ENCODE data around the gene DLGAP4. TPM values are rescaled to one million over a fixed set of nuclear protein-coding genes. Genes with fewer than 3 reads are reported as not detected.

The DLGAP4 gene
- polyA plus RNA-seq, 1 of the 3 experiments (the other 2 are of a cell fraction): 31.2 TPM

- TF ChIP-seq IRF3 (IDR thresholded peaks at IDR 0.05; ENCODE audit: low read depth, low read length) (no peak), JUND (IDR thresholded peaks at IDR 0.05) (no peak), USF1 (IDR thresholded peaks at IDR 0.05; ENCODE audit: borderline replicate concordance, low read depth) (no peak), SIN3A (IDR thresholded peaks at IDR 0.05; ENCODE audit: borderline replicate concordance, low read depth, low read length) (no peak), RXRA (IDR thresholded peaks at IDR 0.05; ENCODE audit: borderline replicate concordance, low read depth) (no peak), RFX5 (IDR thresholded peaks at IDR 0.05; ENCODE audit: low read length) (no peak)
Observed at GRCh38 chr20:36471885-36472636, 165.9 kb downstream of the DLGAP4 start (continued).

GRCh38 chr20:36472637-36473090, 166.5 kb downstream of the DLGAP4 start:
- peaks cover 100% of the 10 kb centered on the region for H3K79me2 ChIP-seq (ENCODE audit: insufficient read depth)
- 79% methylated on average over 1 of the region's 6 CpGs for WGBS (ENCODE audit: low lambda C conversion rate)
- peaks cover 100% of the 10 kb centered on the region for H4K20me1 ChIP-seq (ENCODE audit: insufficient read depth)
- H3F3A ChIP-seq (replicated peaks; ENCODE audit: insufficient read depth): peaks cover 20% of the 10 kb centered on the region
- H3K27ac ChIP-seq (ENCODE audit: low read depth in 2 of 2, low read length in 1 of 2): peak overlapping the region in 1 of 2 experiments; percentile 46; a peak in 3 of 4 replicates
- TF ChIP-seq RXRA (IDR thresholded peaks at IDR 0.05; ENCODE audit: borderline replicate concordance, low read depth): no peak
- TF ChIP-seq USF1 (IDR thresholded peaks at IDR 0.05; ENCODE audit: borderline replicate concordance, low read depth): no peak
- TF ChIP-seq MEF2A (IDR thresholded peaks at IDR 0.05; ENCODE audit: borderline replicate concordance, low read depth): no peak
- no peak for TF ChIP-seq TEAD4 (IDR thresholded peaks at IDR 0.05; ENCODE audit: borderline replicate concordance, insufficient read depth)
- no peak for TF ChIP-seq NRF1 (IDR thresholded peaks at IDR 0.05; ENCODE audit: low read depth, low read length)
- no peak for TF ChIP-seq GATA2 (CRISPR knock-in tag; IDR thresholded peaks at IDR 0.05)
- no peak for TF ChIP-seq FOSL2 (IDR thresholded peaks at IDR 0.05; ENCODE audit: borderline replicate concordance, low read depth)
- no peak for DNase-seq
- no peak overlapping the region for H3K9ac ChIP-seq
- CTCF ChIA-PET: interaction anchor here (1.1 to 1.6 kb wide), 4 partner anchors 33 to 270 kb away, joined by 3 to 4 read pairs (median 4); no protein-coding TSS in a partner anchor
- no peak overlapping the region for H2AFZ ChIP-seq (ENCODE audit: low read depth)
- POLR2A ChIA-PET: no interaction called here
- H3K4me3 ChIP-seq (ENCODE audit: low read depth in 2 of 2, low read length in 1 of 2): no peak overlapping the region
- H3K36me3 ChIP-seq (replicated peaks in 1 of 2; ENCODE audit: control insufficient read depth in 1 of 2, insufficient read depth in 2 of 2, low read length in 1 of 2): peaks cover 5 to 11% of the 10 kb centered on the region in 2 experiments
- peaks cover 39 to 46% of the 10 kb centered on the region in 2 experiments for H3K4me1 ChIP-seq (ENCODE audit: control insufficient read depth in 1 of 2, insufficient read depth in 2 of 2, low read depth in 1 of 2, low read length in 1 of 2)
- H3K27me3 ChIP-seq (ENCODE audit: insufficient read depth): no peaks in the 10 kb centered on the region
- H3K9me2 ChIP-seq: no peaks in the 10 kb centered on the region
- H3K9me3 ChIP-seq: no peaks in the 10 kb centered on the region
- peak overlapping the region; percentile 61; the same call in 1 of the 2 replicates for H3K4me2 ChIP-seq

Data from SK-N-SH (cell line).